HG03432 (cell line): ENCODE data around the gene GABBR2.

ENCODE experiments used
- ATAC-seq: cut with Tn5 transposase; IDR thresholded peaks from one replicate; pipeline ENCODE4 v1.9.1; 2021; ENCODE audit warnings: mild to moderate bottlenecking, moderate library complexity; ENCODE audit not compliant: unreplicated experiment

GABBR2 gene

GRCh38 chr9:98249771-98250170, 459.0 kb downstream of the GABBR2 start:
- ATAC-seq: no peak

GRCh38 chr9:98248737-98249474, 459.8 kb downstream of the GABBR2 start:
- no peak for ATAC-seq

- ATAC-seq: no peak
Measured at GRCh38 chr9:98247831-98248657, 460.7 kb downstream of the GABBR2 start.

DNA sequence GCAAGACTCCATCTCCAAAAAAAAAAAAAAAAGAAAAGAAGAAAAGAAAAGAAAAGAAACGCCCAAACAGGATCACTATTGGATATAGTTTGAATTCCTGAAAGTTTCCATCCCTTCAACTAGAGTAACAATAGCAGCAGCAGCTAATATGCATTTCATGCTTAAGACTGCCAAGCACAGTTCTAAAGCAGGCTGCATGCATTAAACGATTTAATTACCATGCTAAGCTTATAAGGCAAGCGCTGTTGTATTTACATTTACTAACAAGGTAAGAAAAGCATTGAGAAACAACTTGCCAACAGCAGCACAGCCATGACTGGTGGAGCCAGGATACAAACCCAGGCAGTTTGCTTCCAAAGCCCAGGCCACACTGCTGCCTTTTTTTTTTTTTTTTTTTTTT, 466.3 kb downstream of the GABBR2 start:
- no peak for ATAC-seq

GRCh38 chr9:98241357-98242300, 467.1 kb downstream of the GABBR2 start:
- ATAC-seq: no peak

GRCh38 chr9:98240475-98240874, 468.3 kb downstream of the GABBR2 start:
- ATAC-seq: no peak
